GM12878 (cell line): Measurements from ENCODE around the gene CLIP2. TPM values are rescaled to one million over a fixed set of nuclear protein-coding genes. Genes with fewer than 3 reads are reported as not detected.
A peak's percentile ranks its signal among the peaks of the same experiment; 100 is the strongest.

Source experiments
- ATAC-seq: fragments of 200-7000 bp; cut with Tn5 transposase; 3 replicates; pipeline ENCODE4 v1.9.1; 2020; ENCODE audit warnings: mild to moderate bottlenecking, moderate library complexity
- BruUV-seq: library from RNA; stranded (reverse); fragments of 400-500 nt; replicated peaks from 2 replicates; lab custom pipeline; 2021; lab: Mats Ljungman, UMichigan
- CTCF ChIA-PET: fragments of 300-600 bp; sonication (Branson Sonifier 250); formaldehyde crosslinking; extraction: SDS; loops from one replicate; lab custom pipeline; 2021; ENCODE audit warnings: inconsistent platforms; lab: Yijun Ruan, JAX
- POLR2A ChIA-PET: fragments of 350-600 bp; formaldehyde crosslinking; extraction: SDS; loops from one replicate; lab custom pipeline; 2021; ENCODE audit warnings: inconsistent platforms; lab: Charles Lee
- RAD21 ChIA-PET: fragments of 300-600 bp; sonication (Branson Sonifier 250); formaldehyde crosslinking; loops from one replicate; lab custom pipeline; 2023; ENCODE audit warnings: antibody characterized with exemption; ENCODE audit not compliant: unreplicated experiment; lab: Charles Lee
- SMC1A ChIA-PET: fragments of 300-600 bp; sonication (Branson Sonifier 250); formaldehyde crosslinking; loops from one replicate; lab custom pipeline; 2023; ENCODE audit not compliant: unreplicated experiment, uncharacterized antibody; lab: Charles Lee
- DNase-seq: peaks from one replicate; pipeline ENCODE4 v3.0.0-alpha.2; 2011; ENCODE audit warnings: low read depth, low spot score
- FAIRE-seq: peaks from 3 replicates; lab custom pipeline; 2011; peaks lifted over from hg19 to GRCh38; lab: Jason Lieb, UNC
- H2AFZ ChIP-seq: 2 replicates; pipeline ENCODE4 v1.6.0; 2011; ENCODE audit warnings: low read depth, low read length, control low read depth; ENCODE audit not compliant: control insufficient read depth
- H3K27ac ChIP-seq: 2 replicates; pipeline ENCODE4 v1.5.1; 2011; ENCODE audit warnings: control low read depth; ENCODE audit not compliant: control insufficient read depth, insufficient read depth
- H3K27me3 ChIP-seq, 2 experiments: replicated peaks in 1 of 2; 2 replicates each; pipeline versions ENCODE4 v1.6.0 to v1.6.1; 2011; ENCODE audit warnings: low read length in 1 of 2; ENCODE audit not compliant: control insufficient read depth in 2 of 2, insufficient read depth in 2 of 2
- H3K36me3 ChIP-seq, 2 experiments: 2 replicates each; pipeline ENCODE4 v1.5.1; 2011; ENCODE audit warnings: low read length in 1 of 2; ENCODE audit not compliant: control insufficient read depth in 2 of 2, insufficient read depth in 2 of 2
- H3K4me1 ChIP-seq: 2 replicates; pipeline ENCODE4 v1.6.1; 2011; ENCODE audit warnings: mild to moderate bottlenecking, low read length, moderate library complexity, mixed read lengths; ENCODE audit not compliant: control insufficient read depth, insufficient read depth
- H3K4me2 ChIP-seq: 2 replicates; pipeline ENCODE4 v1.6.0; 2011; ENCODE audit warnings: control low read depth; ENCODE audit not compliant: control insufficient read depth, insufficient read depth
- H3K4me3 ChIP-seq: fragments of 200-600 bp; sonication (generic); 2 replicates; pipeline ENCODE4 v1.5.1; 2016
- H3K79me2 ChIP-seq: 2 replicates; pipeline ENCODE4 v1.6.0; 2011; ENCODE audit warnings: low read length; ENCODE audit not compliant: control insufficient read depth, insufficient read depth
- H3K9ac ChIP-seq: 2 replicates; pipeline ENCODE4 v1.8.0; 2011; ENCODE audit warnings: low read length, control low read depth, mixed read lengths; ENCODE audit not compliant: control insufficient read depth, insufficient read depth
- H3K9me3 ChIP-seq: replicated peaks from 3 replicates; pipeline ENCODE4 v1.5.1; 2011; ENCODE audit warnings: mild to moderate bottlenecking, low read length; ENCODE audit not compliant: control insufficient read depth, insufficient read depth
- H4K20me1 ChIP-seq: 2 replicates; pipeline ENCODE4 v1.6.0; 2011; ENCODE audit not compliant: control insufficient read depth, insufficient read depth
- BRCA1 ChIP-seq: IDR thresholded peaks from 2 replicates; pipeline ENCODE4 v1.6.1; 2011; ENCODE audit warnings: low read depth, low read length, improper control_type of control experiment
- CHD2 ChIP-seq: IDR thresholded peaks from 2 replicates; pipeline ENCODE4 v1.6.1; 2011; ENCODE audit warnings: low read depth, low read length, improper control_type of control experiment, borderline replicate concordance
- ESRRA ChIP-seq: IDR thresholded peaks from 2 replicates; pipeline ENCODE4 v1.6.1; 2012; ENCODE audit warnings: mild to moderate bottlenecking, low read length, improper control_type of control experiment
- ETV6 ChIP-seq, 2 experiments: fragments of 450-650 bp in 1 of 2; IDR thresholded peaks in 1 of 2; conservative IDR thresholded peaks in 1 of 2; 2 replicates each; pipeline ENCODE4 v1.6.1; 2014; ENCODE audit warnings: antibody characterized with exemption in 1 of 2, borderline replicate concordance in 1 of 2, low read depth in 1 of 2, mild to moderate bottlenecking in 1 of 2, moderate library complexity in 1 of 2
- FOXM1 ChIP-seq: IDR thresholded peaks from 2 replicates; pipeline ENCODE4 v1.6.1; 2012; ENCODE audit warnings: low read depth, mild to moderate bottlenecking, inconsistent platforms, low read length, moderate library complexity
- GABPA ChIP-seq: IDR thresholded peaks from 2 replicates; pipeline ENCODE4 v1.6.1; 2014; ENCODE audit warnings: antibody characterized with exemption, low read depth, mild to moderate bottlenecking, inconsistent platforms
- GATAD2B ChIP-seq: fragments of 450-650 bp; conservative IDR thresholded peaks from 2 replicates; pipeline ENCODE4 v1.6.1; 2017; ENCODE audit warnings: low read depth, mild to moderate bottlenecking, moderate library complexity
- HCFC1 ChIP-seq: fragments of 150-350 bp; IDR thresholded peaks from 2 replicates; pipeline ENCODE4 v1.6.1; 2014; ENCODE audit warnings: low read length
- JUND ChIP-seq: IDR thresholded peaks from 2 replicates; pipeline ENCODE4 v1.6.1; 2012; ENCODE audit warnings: low read depth, mild to moderate bottlenecking, low read length, improper control_type of control experiment, moderate library complexity
- LARP7 ChIP-seq: fragments of 450-650 bp; IDR thresholded peaks from 2 replicates; pipeline ENCODE4 v1.6.1; 2017; ENCODE audit warnings: mild to moderate bottlenecking
- MTA3 ChIP-seq: IDR thresholded peaks from 2 replicates; pipeline ENCODE4 v1.6.1; 2012; ENCODE audit warnings: low read length, inconsistent platforms, borderline replicate concordance
- NR2C2 ChIP-seq: IDR thresholded peaks from 2 replicates; pipeline ENCODE4 v1.6.1; 2011; ENCODE audit warnings: borderline replicate concordance, low read depth; ENCODE audit not compliant: control insufficient read depth, insufficient read length
- SIN3A ChIP-seq: IDR thresholded peaks from 2 replicates; pipeline ENCODE4 v1.6.1; 2012; ENCODE audit warnings: low read depth, low read length, improper control_type of control experiment
- SPI1 ChIP-seq: IDR thresholded peaks from 2 replicates; pipeline ENCODE4 v1.6.1; 2011; ENCODE audit warnings: low read depth, mild to moderate bottlenecking, low read length, moderate library complexity, borderline replicate concordance; ENCODE audit not compliant: insufficient read depth
- TAF1 ChIP-seq: IDR thresholded peaks from 2 replicates; pipeline ENCODE4 v1.6.1; 2011; ENCODE audit warnings: mild to moderate bottlenecking, low read depth, low read length, borderline replicate concordance
- ZNF217 ChIP-seq: fragments of 450-650 bp; IDR thresholded peaks from 2 replicates; pipeline ENCODE4 v1.6.1; 2017; ENCODE audit warnings: antibody characterized with exemption, mild to moderate bottlenecking
- ZNF592 ChIP-seq: fragments of 450-650 bp; IDR thresholded peaks from 2 replicates; pipeline ENCODE4 v1.6.1; 2017; ENCODE audit warnings: mild to moderate bottlenecking, moderate library complexity
- WGBS: methylation state at CpG from one replicate; pipeline ENCODE4 v1.1.6; 2016; ENCODE audit warnings: low lambda C conversion rate; ENCODE audit not compliant: insufficient replicate concordance, insufficient coverage; ENCODE audit errors: missing lambda C conversion rate; 5-methylcytosine and 5-hydroxymethylcytosine counted together
- in situ Hi-C: fragments of 300-500 bp; cut with MboI; formaldehyde crosslinking; loops from 9 replicates; pipeline ENCODE4 v1.14.3; 2018; ENCODE audit warnings: mixed read lengths
- intact Hi-C: fragments of 100-400 bp; cut with micrococcal nuclease; formaldehyde crosslinking; loops from one replicate; pipeline ENCODE4 v1.14.2; 2022; ENCODE audit not compliant: unreplicated experiment
- polyA plus RNA-seq, 11 experiments: library from polyadenylated mRNA; depleted of rRNA in 4 of 11; unstranded in 6 of 11; stranded (reverse) in 5 of 11; fragments of >200 nt; fragmentation: Nextera tagmentation in 4 of 11; fragmentation: Illumina TruSeq in 1 of 11; extraction: Ambion mirVana in 4 of 11; extraction: Trizol in 1 of 11; gene quantifications; 1 replicate in 1 of 11; 2 replicates in 10 of 11; pipeline versions ENCODE4 v1.2.1 to v1.2.3, GENCODE V29; 2011 to 2016; ENCODE audit warnings: inconsistent platforms in 2 of 11, missing spikeins in 2 of 11, low read depth in 1 of 11
- total RNA-seq, 4 experiments: library from RNA; depleted of rRNA in 3 of 4; stranded (reverse); fragments of >200 nt in 3 of 4; fragmentation: Illumina TruSeq in 1 of 4; extraction: Trizol in 1 of 4; gene quantifications; 2 replicates each; pipeline versions ENCODE4 v1.2.1 to v1.2.3, GENCODE V29; 2013 to 2021
- TF ChIP-seq, protein P1 (sequence below): IDR thresholded peaks from 2 replicates; pipeline ENCODE4 v1.6.1; 2012; ENCODE audit warnings: low read depth, low read length, improper control_type of control experiment

Gene CLIP2
- total and polyA plus RNA-seq, 10 of the 15 experiments (the other 5 are each of a cell fraction or from before 2014, with no cell fraction given), result 0.26 to 56.3 (median 21.0) TPM

- ATAC-seq (peak; percentile 89), FAIRE-seq (peak; percentile 95), DNase-seq (peak; percentile 97)
- H2AFZ ChIP-seq, result peak overlapping the region; percentile 64
- RAD21 ChIA-PET, result interaction anchor here (0.6 to 10.0 kb wide), 5 partner anchors 8 to 66 kb away, joined by 3 to 169 read pairs (median 3); partner anchors contain the start of genes CLIP2 and LAT2
- WGBS, result under 1% methylated on average over 10 of the region's 10 CpGs
- POLR2A ChIA-PET, result interaction anchor here (0.5 to 8.3 kb wide), 8 partner anchors 15 to 62 kb away, joined by 3 to 171 read pairs (median 4); partner anchors contain the start of genes CLIP2 and LAT2
- H3K9me3 ChIP-seq, result no peaks in the 10 kb centered on the region
- in situ Hi-C loops (no loop called here), intact Hi-C loops (loop anchor here (1.0 to 5.0 kb wide), 4 partner anchors 12 to 56 kb away; partner anchors contain the start of gene RFC2)
- no peaks in the 10 kb centered on the region for H3K79me2 ChIP-seq
- no peaks in the 10 kb centered on the region for H3K27me3 ChIP-seq
- no peaks in the 10 kb centered on the region for H4K20me1 ChIP-seq
- CTCF ChIA-PET, result interaction anchor here (1.4 to 6.0 kb wide), 4 partner anchors 14 to 66 kb away, joined by 5 to 64 read pairs (median 10); partner anchors contain the start of gene LAT2
- H3K36me3 ChIP-seq, result no peaks in the 10 kb centered on the region
- H3K4me3 ChIP-seq, result peak overlapping the region; percentile 19; the same call in 1 of the 2 replicates
- peak overlapping the region; percentile 98 for H3K27ac ChIP-seq
- SMC1A ChIA-PET, result interaction anchor here (1.0 to 12.4 kb wide), 8 partner anchors 8 to 66 kb away, joined by 3 to 285 read pairs (median 4); partner anchors contain the start of gene CLIP2
- peak overlapping the region; percentile 64 for H3K9ac ChIP-seq
- H3K4me2 ChIP-seq, result peak overlapping the region; percentile 98
- H3K4me1 ChIP-seq, result peaks cover 65% of the 10 kb centered on the region
- TSS peak; percentile 74 for BruUV-seq
- peak; percentile 99 for TF ChIP-seq FOXM1
- TF ChIP-seq ESRRA, result no peak
- TF ChIP-seq ETV6 (conservative IDR thresholded peaks at IDR 0.05 in 1 of 2, IDR thresholded peaks at IDR 0.05 in 1 of 2; ENCODE audit: borderline replicate concordance in 1 of 2, low read depth in 1 of 2), result peak in 1 of 2 experiments; percentile 99; a peak in 2 of 4 replicates
- peak; percentile 43 for TF ChIP-seq HCFC1
- TF ChIP-seq SPI1, result peak; percentile 99
- TF ChIP-seq MTA3, result peak; percentile 97; the same call in 1 of the 2 replicates
- peak; percentile 99 for TF ChIP-seq GATAD2B
- TF ChIP-seq BRCA1, result no peak
- peak; percentile 93 for TF ChIP-seq JUND
- TF ChIP-seq ZNF217, result peak; percentile 87
- TF ChIP-seq CHD2, result peak; percentile 96
- TF ChIP-seq GABPA, result peak; percentile 31; the same call in 1 of the 2 replicates
- no peak for TF ChIP-seq SIN3A
- peak; percentile 65; the same call in 1 of the 2 replicates for TF ChIP-seq TAF1
- peak; percentile 83 for TF ChIP-seq LARP7
- TF ChIP-seq, protein P1, sequence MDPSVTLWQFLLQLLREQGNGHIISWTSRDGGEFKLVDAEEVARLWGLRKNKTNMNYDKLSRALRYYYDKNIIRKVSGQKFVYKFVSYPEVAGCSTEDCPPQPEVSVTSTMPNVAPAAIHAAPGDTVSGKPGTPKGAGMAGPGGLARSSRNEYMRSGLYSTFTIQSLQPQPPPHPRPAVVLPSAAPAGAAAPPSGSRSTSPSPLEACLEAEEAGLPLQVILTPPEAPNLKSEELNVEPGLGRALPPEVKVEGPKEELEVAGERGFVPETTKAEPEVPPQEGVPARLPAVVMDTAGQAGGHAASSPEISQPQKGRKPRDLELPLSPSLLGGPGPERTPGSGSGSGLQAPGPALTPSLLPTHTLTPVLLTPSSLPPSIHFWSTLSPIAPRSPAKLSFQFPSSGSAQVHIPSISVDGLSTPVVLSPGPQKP, result no peak; the same call in 1 of the 2 replicates
- TF ChIP-seq ZNF592, result no peak; the same call in 1 of the 2 replicates
- no peak for TF ChIP-seq NR2C2
These were observed 16.7 kb upstream of the CLIP2 start for GRCh38 chr7:74272305-74273038.
